ENCODE data around the gene GIMAP7. TPM values are rescaled to one million over a fixed set of nuclear protein-coding genes. Genes with fewer than 3 reads are reported as not detected.

The GIMAP7 gene
- total RNA-seq (2021; fragmentation: NEBNext Ultra II Directional; extraction: Animal tissue kit (Norgen Biotek cat#: 25700)) = not detected
- long read RNA-seq = 0 reads

DNA sequence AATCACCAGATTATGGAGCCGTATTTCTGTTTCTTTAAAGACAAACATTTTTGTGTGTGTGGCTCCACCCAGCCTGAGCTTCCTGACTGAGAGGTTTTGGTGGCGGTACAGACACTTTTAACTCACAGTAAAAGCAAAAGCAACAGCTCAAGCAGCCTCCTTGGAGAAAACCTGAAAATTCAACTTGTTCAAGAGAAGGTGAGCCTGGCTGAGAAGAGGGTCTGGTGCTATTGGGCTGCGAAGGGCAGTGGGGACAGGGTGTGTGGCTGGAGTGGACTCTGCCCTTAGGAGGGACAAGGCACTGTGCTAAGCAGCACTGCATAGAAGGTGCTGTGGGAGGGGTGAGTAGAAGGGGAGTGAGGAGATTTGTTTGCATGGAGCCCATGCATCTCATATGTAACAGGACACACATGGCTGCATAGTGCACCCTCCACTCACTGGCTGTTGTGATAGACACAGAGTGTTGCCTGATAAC lies at the start of gene GIMAP7:
Gene GIMAP7 (plus strand): TSS at position 125 of the 475 bp plus-strand sequence. CDS start 5,103 bp downstream, outside the sequence.
- Mint-ChIP-seq H3K36me3 (ENCODE audit: low read depth) (no peaks in the 10 kb centered on the region), H3K27ac (no peak within 1 kb of the TSS), H3K4me1 (ENCODE audit: low read depth) (no peaks in the 10 kb centered on the region), H3K9me3 (peaks cover 11% of the 10 kb centered on the region), H3K27me3 (ENCODE audit: insufficient read depth) (no peaks in the 10 kb centered on the region), H3K4me3 (no peak within 1 kb of the TSS)
- DNase-seq = no peak
- TF ChIP-seq, protein P1, sequence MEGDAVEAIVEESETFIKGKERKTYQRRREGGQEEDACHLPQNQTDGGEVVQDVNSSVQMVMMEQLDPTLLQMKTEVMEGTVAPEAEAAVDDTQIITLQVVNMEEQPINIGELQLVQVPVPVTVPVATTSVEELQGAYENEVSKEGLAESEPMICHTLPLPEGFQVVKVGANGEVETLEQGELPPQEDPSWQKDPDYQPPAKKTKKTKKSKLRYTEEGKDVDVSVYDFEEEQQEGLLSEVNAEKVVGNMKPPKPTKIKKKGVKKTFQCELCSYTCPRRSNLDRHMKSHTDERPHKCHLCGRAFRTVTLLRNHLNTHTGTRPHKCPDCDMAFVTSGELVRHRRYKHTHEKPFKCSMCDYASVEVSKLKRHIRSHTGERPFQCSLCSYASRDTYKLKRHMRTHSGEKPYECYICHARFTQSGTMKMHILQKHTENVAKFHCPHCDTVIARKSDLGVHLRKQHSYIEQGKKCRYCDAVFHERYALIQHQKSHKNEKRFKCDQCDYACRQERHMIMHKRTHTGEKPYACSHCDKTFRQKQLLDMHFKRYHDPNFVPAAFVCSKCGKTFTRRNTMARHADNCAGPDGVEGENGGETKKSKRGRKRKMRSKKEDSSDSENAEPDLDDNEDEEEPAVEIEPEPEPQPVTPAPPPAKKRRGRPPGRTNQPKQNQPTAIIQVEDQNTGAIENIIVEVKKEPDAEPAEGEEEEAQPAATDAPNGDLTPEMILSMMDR (IDR thresholded peaks at IDR 0.05) = no peak

DNA sequence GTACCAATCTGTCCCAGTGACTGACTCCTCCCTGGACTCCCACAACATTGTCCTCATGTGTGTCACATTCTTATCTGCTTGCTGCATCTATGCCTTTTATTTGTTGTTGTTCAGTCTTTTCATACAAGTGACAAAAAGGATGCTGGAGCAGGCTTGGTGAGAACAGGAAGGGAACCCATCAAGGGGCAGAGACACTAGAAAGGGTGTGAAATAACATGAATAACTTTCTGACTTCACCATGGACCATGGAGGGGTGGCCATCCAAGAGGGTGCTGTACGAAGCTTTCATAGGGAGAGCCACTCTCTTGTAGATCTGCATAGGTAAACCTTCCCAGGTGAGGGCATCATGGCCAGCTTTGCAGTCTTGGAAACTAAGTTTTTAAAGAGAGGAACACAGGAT lies 49.7 kb upstream of the GIMAP7 start:
- Mint-ChIP-seq H3K4me3 (no peak overlapping the region), H3K9me3 (peaks cover 8% of the 10 kb centered on the region), H3K27ac (no peak overlapping the region), H3K36me3 (ENCODE audit: low read depth) (no peaks in the 10 kb centered on the region), H3K27me3 (ENCODE audit: insufficient read depth) (peaks cover 2% of the 10 kb centered on the region), H3K4me1 (ENCODE audit: low read depth) (no peaks in the 10 kb centered on the region)
- TF ChIP-seq, protein P1 (IDR thresholded peaks at IDR 0.05) = no peak
- no peak for DNase-seq

DNA sequence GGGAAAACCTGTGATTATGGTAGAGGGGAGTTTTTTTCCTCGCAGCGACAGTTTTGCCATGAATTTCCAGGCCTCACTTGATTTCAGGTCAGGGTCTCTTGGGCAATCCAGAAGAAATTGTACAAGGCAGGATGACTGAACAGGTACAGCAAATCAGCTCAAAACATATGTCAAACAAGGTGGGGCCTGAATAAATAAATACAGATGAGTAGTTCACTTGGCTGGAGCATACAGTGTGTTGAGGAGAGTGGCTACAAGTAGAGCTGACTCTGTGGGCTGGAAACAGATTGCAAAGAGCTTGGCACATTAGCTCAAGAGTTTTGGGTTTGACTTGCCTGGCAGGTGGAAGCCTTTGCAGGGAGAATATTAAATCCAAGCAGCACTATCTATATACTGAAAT lies 49.3 kb upstream of the GIMAP7 start:
- Mint-ChIP-seq H3K36me3 (ENCODE audit: low read depth) (no peaks in the 10 kb centered on the region), H3K9me3 (peaks cover 8% of the 10 kb centered on the region), H3K27me3 (ENCODE audit: insufficient read depth) (peaks cover 2% of the 10 kb centered on the region), H3K27ac (no peak overlapping the region), H3K4me3 (no peak overlapping the region), H3K4me1 (ENCODE audit: low read depth) (no peaks in the 10 kb centered on the region)
- TF ChIP-seq, protein P1 (IDR thresholded peaks at IDR 0.05) = no peak
- no peak for DNase-seq

DNA sequence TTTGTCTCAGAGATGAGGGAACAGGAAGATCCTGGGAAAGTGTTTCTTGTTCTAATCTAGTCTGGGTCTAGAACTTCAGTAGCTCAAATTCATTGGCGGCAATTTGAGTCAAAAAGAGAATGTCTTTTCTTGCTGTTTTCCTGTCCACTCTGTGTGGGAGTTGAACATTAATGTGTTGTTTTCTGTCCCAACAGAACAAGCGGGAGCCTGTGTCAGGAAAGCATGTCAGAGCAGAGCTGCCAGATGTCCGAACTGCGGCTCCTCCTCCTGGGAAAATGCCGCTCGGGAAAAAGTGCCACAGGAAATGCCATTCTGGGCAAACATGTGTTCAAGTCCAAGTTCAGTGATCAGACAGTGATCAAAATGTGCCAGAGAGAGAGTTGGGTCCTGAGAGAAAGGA lies 48.2 kb upstream of the GIMAP7 start:
- no peak overlapping the region for H3K27ac Mint-ChIP-seq
- no peaks in the 10 kb centered on the region for H3K36me3 Mint-ChIP-seq (ENCODE audit: low read depth)

DNA sequence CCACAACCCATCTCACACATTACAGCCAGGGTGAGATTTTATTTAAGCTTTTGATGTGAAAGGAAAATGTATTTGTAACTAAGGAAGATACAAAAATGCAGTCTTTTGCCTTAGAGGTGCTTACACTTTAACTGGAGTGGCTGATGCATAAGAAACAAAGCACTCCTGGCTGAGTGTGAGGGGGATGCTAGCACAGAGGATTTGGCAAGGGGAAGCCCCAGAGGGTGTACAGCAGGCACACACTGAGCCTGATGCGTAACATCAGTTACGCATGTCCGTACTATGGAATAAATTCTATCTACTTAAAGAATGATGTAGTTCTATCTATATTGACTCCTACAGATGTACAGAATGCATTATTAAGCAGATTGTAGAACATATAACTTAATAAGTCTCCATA lies 46.4 kb upstream of the GIMAP7 start:
- Mint-ChIP-seq H3K9me3 (peaks cover 13% of the 10 kb centered on the region), H3K36me3 (ENCODE audit: low read depth) (no peaks in the 10 kb centered on the region), H3K4me1 (ENCODE audit: low read depth) (no peaks in the 10 kb centered on the region), H3K27ac (no peak overlapping the region), H3K4me3 (no peak overlapping the region), H3K27me3 (ENCODE audit: insufficient read depth) (peaks cover 2% of the 10 kb centered on the region; the same call in 1 of the 2 replicates)
- TF ChIP-seq, protein P1 (IDR thresholded peaks at IDR 0.05) = no peak
- no peak for DNase-seq

More for the DNA sequence above, 48.2 kb upstream of the GIMAP7 start:
- no peak for DNase-seq
- Mint-ChIP-seq H3K27me3 (ENCODE audit: insufficient read depth) (peaks cover 2% of the 10 kb centered on the region), H3K4me3 (no peak overlapping the region), H3K4me1 (ENCODE audit: low read depth) (no peaks in the 10 kb centered on the region), H3K9me3 (peaks cover 8% of the 10 kb centered on the region)
- TF ChIP-seq, protein P1 (IDR thresholded peaks at IDR 0.05) = no peak

Data from HFFc6 (cell line).